ENCODE measurements around the gene ETHE1. TPM values are rescaled to one million over a fixed set of nuclear protein-coding genes. Genes with fewer than 3 reads are reported as not detected.
A peak's percentile ranks its signal among the peaks of the same experiment; 100 is the strongest.

The ETHE1 gene
- total RNA-seq, 3 donors from 2014 or later: 41.6 to 70.1 (median 59.4) TPM

- Histone ChIP-seq H3K4me1 (no peaks in the 10 kb centered on the region), H3K27ac (no peak overlapping the region), H3K27me3 (no peaks in the 10 kb centered on the region), H3K4me3 (no peak overlapping the region), H3K9me3 (no peaks in the 10 kb centered on the region), H3K36me3 (no peaks in the 10 kb centered on the region)
- intact Hi-C loops (cut with DNase I; ENCODE audit: low total_unique reads): no loop called here
- no peak for DNase-seq (ENCODE audit: low spot score in 2 of 2)
- TF ChIP-seq CTCF (IDR thresholded peaks at IDR 0.05) (no peak), POLR2A (IDR thresholded peaks at IDR 0.05) (no peak), POLR2AphosphoS5 (IDR thresholded peaks at IDR 0.05) (no peak)
These were observed 55.9 kb downstream of the ETHE1 start for GRCh38 chr19:43471091-43471490.

DNA sequence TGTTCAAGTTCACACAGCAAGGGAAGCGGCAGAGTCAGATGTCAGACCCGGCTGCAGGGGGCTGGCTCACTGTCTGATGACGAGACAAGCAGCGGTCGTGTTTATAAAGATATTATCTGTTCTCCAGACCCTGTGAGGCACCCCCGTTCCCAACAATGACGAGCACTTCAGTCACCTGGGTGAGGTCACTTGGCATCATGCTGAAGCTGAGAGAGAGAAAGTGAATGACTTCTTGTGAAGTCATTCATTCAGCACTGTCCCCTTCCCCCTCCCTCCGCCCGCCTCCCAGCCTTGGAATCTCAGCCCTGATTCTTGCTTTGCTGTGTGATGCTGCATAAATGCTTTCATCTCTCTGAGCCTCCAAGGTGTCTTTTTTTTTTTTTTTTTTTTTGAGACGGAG is 56.7 kb downstream of the ETHE1 start:
- H3K36me3 ChIP-seq: no peaks in the 10 kb centered on the region
- no peaks in the 10 kb centered on the region for H3K27me3 ChIP-seq
- H3K9me3 ChIP-seq: no peaks in the 10 kb centered on the region
- no peak overlapping the region for H3K27ac ChIP-seq
- intact Hi-C loops (cut with DNase I; ENCODE audit: low total_unique reads): no loop called here
- peaks cover 0 to 3% of the 10 kb centered on the region in 2 donors for H3K4me1 ChIP-seq
- no peak for DNase-seq (ENCODE audit: low spot score in 2 of 2)
- TF ChIP-seq POLR2A (IDR thresholded peaks at IDR 0.05) (no peak), CTCF (IDR thresholded peaks at IDR 0.05) (no peak), POLR2AphosphoS5 (IDR thresholded peaks at IDR 0.05) (no peak)
- no peak overlapping the region for H3K4me3 ChIP-seq

DNA sequence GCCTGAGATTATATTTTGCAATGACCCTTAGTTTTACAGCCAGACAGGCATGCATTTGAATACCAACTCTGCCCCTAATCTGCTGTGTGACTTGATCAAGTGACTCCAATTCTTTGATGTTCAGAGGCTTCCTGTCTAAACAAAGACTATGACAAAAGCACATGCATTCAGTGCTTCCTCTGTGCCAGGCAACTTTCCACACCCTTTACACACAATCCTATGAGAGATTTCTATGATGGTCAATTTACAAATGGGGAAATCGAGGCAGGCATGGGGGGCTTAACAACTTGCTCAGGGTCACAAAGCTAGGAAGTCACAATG is 57.9 kb downstream of the ETHE1 start:
- TF ChIP-seq POLR2AphosphoS5 (IDR thresholded peaks at IDR 0.05) (no peak), POLR2A (IDR thresholded peaks at IDR 0.05) (no peak), CTCF (IDR thresholded peaks at IDR 0.05) (no peak)
- Histone ChIP-seq H3K4me3 (no peak overlapping the region), H3K4me1 (peaks cover 0 to 4% of the 10 kb centered on the region in 2 donors), H3K9me3 (no peaks in the 10 kb centered on the region), H3K27me3 (no peaks in the 10 kb centered on the region), H3K27ac (peak overlapping the region; percentile 25 to 55), H3K36me3 (no peaks in the 10 kb centered on the region)
- intact Hi-C loops (cut with DNase I; ENCODE audit: low total_unique reads): no loop called here
- DNase-seq (ENCODE audit: low spot score in 2 of 2): no peak

GRCh38 chr19:43468354-43469159 is 58.4 kb downstream of the ETHE1 start:
- Histone ChIP-seq H3K36me3 (no peaks in the 10 kb centered on the region), H3K4me3 (no peak overlapping the region), H3K27ac (peak overlapping the region; percentile 29 to 55), H3K4me1 (peaks cover 0 to 4% of the 10 kb centered on the region in 2 donors), H3K9me3 (no peaks in the 10 kb centered on the region), H3K27me3 (no peaks in the 10 kb centered on the region)
- intact Hi-C loops (cut with DNase I; ENCODE audit: low total_unique reads): no loop called here
- DNase-seq (ENCODE audit: low spot score in 2 of 2): no peak
- no peak for TF ChIP-seq CTCF (IDR thresholded peaks at IDR 0.05)
- no peak for TF ChIP-seq POLR2A (IDR thresholded peaks at IDR 0.05)
- no peak for TF ChIP-seq POLR2AphosphoS5 (IDR thresholded peaks at IDR 0.05)

DNA sequence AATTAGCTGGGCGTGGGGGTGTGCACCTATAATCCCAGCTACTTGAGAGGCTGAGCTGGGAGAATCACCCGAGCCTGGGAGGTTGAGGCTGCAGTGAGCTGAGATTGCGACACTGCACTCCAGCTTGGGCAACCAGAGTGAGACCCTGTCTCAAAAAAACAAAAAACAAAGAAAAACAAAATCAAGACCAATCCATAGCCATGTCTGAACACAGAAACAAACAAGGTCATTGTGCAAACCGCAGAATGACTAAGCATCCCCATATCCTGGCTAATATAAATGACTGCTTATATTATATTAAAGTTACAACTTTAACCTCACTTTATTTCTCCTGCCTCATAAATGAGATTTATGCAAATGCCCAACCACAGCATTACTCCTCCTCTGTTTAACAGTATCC is 59.3 kb downstream of the ETHE1 start:
- no peaks in the 10 kb centered on the region for H3K27me3 ChIP-seq
- H3K4me3 ChIP-seq: no peak overlapping the region
- no peaks in the 10 kb centered on the region for H3K36me3 ChIP-seq
- H3K27ac ChIP-seq: peak overlapping the region; percentile 29 to 55
- no peaks in the 10 kb centered on the region for H3K9me3 ChIP-seq
- peaks cover 0 to 4% of the 10 kb centered on the region in 2 donors for H3K4me1 ChIP-seq
- TF ChIP-seq CTCF (IDR thresholded peaks at IDR 0.05): no peak
- no peak for TF ChIP-seq POLR2A (IDR thresholded peaks at IDR 0.05)
- no peak for TF ChIP-seq POLR2AphosphoS5 (IDR thresholded peaks at IDR 0.05)
- DNase-seq (ENCODE audit: low spot score in 2 of 2): no peak
- intact Hi-C loops (cut with DNase I; ENCODE audit: low total_unique reads): no loop called here

Data from breast epithelium (tissue), 4 donors.